ENCODE data around the gene TMEM184B. TPM values are rescaled to one million over a fixed set of nuclear protein-coding genes. Genes with fewer than 3 reads are reported as not detected.

TMEM184B gene
- total RNA-seq, 1 experiment from 2014 or later = 16.9 TPM

DNA sequence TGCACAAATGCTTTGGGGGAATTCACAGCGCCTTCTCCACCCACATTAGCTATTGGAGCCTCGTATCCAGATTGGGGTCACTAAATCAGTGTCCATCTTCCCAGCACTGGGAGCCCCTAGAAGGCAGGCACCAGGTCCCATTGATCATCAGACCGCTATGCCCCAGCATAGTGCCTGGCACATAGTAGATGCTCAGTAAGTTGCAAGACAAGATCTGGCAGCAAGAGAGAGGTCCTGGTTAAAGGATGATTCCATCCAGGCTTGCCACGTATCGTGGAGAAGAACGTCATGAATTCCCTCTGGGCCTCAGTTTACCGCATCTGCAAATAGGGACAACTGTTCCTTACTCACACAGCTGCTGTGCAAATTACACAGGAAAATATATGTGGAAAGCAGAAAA lies 1.7 kb downstream of the TMEM184B start:
- H3K4me3 ChIP-seq = no peak overlapping the region
- H3K4me1 ChIP-seq = no peaks in the 10 kb centered on the region; the same call in 1 of the 2 replicates
- no peaks in the 10 kb centered on the region for H3K9me3 ChIP-seq (replicated peaks)
- no peaks in the 10 kb centered on the region for H3K27me3 ChIP-seq
- H3K36me3 ChIP-seq = no peaks in the 10 kb centered on the region
- H3K27ac ChIP-seq = no peak overlapping the region
- DNase-seq = no peak

DNA sequence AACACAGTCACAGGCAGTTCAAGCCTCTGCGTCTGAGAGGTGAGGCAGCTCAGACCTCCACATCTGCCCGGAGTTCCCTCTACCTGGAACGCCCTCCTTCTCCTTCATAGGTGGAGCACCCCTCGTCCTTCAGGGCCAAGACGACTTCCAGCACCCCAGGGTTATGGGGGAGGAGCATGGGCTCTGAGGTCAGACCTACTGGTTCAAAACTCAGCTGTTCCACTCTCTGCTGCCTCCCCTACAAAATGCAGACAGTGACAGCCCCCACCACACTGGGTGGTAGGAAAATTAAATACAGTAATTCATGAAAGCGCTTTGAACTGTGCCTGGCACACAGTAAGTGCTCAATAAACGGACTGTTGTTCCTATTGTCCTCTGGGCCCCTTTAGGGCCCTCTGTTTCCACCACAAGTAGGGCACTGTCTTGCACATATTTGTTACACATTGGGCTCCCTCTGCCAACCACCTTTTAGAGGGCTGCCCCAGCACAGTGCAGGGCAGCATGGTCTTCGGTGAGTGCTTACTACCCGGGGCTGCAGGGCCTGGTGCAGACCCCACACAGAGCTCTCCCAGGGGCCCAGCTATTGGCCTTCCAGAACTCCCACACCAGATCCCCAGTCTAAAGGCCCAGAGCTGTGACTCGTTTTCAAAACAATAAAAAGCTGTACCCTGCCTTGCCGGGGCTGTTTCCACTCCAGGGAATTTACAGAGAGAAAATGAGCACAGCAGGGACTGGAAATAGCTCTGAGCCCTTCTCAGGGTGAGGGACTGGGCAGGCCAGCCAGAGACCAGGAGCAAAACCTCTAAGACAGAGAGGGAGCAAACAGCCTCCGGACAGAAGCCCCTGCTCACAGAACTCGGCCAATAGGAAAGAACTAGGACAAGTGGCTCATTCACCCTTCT lies 2.5 kb downstream of the TMEM184B start:
- Histone ChIP-seq H3K27me3 (no peaks in the 10 kb centered on the region), H3K4me1 (no peaks in the 10 kb centered on the region; the same call in 1 of the 2 replicates), H3K9me3 (replicated peaks) (no peaks in the 10 kb centered on the region), H3K27ac (no peak overlapping the region), H3K36me3 (no peaks in the 10 kb centered on the region), H3K4me3 (no peak overlapping the region)
- DNase-seq = no peak

DNA sequence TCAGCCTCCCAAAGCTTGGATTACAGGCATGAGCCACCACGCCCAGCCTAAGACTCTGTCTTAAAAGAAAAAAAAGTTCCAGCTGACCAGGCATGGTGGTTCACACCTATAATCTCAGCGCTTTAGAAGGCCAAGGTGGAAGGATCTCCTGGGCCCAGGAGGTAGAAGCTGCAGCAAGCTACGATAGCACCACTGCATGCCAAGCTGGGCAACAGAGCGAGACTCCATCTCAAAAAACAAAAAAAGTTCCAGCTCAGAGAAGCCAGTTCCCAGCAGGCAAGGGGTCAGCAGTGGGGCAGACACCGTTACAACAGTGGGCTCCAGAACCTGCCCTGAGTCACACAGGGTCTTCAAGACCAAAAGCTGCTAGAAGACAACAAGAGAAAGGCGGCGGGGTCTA lies 3.3 kb downstream of the TMEM184B start:
- H3K36me3 ChIP-seq = no peaks in the 10 kb centered on the region
- DNase-seq = no peak
- no peak overlapping the region for H3K27ac ChIP-seq
- H3K9me3 ChIP-seq (replicated peaks) = no peaks in the 10 kb centered on the region
- no peak overlapping the region for H3K4me3 ChIP-seq
- no peaks in the 10 kb centered on the region; the same call in 1 of the 2 replicates for H3K4me1 ChIP-seq
- H3K27me3 ChIP-seq = no peaks in the 10 kb centered on the region

DNA sequence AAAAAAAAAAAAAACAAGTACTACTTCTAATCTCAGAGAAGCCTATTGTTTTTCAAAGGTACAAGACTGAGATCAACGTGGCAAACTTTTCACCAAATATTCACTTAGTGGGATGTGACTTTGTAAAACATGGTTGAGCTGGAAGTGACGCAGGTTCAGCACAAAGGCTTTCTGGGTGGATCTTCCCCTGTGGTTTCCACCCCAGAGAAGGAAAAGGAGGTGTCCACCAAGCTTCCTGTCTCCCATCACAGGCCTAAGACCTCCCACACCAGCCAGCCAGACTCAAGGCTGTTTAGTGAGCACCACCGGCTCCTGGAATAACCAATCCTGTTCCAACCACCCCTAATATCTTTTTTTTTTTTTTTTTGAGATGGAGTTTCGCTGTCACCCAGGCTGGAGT lies 5.7 kb downstream of the TMEM184B start:
- no peaks in the 10 kb centered on the region for H3K27me3 ChIP-seq
- H3K9me3 ChIP-seq (replicated peaks) = no peaks in the 10 kb centered on the region
- no peaks in the 10 kb centered on the region for H3K36me3 ChIP-seq
- no peak overlapping the region for H3K27ac ChIP-seq
- no peaks in the 10 kb centered on the region for H3K4me1 ChIP-seq
- H3K4me3 ChIP-seq = no peak overlapping the region
- no peak for DNase-seq

DNA sequence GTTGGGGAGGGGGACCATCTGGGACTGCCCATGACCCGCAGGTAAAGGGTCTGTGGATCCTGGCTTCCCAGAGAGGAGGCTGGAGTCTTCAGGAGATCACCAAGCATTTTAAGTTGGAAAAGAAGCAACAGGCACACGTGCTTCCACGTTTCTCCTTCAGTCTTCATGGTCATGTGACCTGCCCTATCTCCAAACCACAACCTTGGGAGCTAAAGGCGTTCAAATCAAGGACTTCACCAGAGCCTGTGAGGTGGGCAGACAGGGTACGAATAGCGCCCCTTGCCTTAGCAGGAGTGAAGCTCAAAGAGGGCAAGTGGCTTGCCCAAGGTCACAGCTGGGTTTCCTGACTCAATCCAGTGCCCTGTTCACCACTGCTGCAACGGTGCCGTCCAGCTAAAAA lies 6.7 kb downstream of the TMEM184B start:
- Histone ChIP-seq H3K27ac (no peak overlapping the region), H3K4me1 (peaks cover 7% of the 10 kb centered on the region)

DNA sequence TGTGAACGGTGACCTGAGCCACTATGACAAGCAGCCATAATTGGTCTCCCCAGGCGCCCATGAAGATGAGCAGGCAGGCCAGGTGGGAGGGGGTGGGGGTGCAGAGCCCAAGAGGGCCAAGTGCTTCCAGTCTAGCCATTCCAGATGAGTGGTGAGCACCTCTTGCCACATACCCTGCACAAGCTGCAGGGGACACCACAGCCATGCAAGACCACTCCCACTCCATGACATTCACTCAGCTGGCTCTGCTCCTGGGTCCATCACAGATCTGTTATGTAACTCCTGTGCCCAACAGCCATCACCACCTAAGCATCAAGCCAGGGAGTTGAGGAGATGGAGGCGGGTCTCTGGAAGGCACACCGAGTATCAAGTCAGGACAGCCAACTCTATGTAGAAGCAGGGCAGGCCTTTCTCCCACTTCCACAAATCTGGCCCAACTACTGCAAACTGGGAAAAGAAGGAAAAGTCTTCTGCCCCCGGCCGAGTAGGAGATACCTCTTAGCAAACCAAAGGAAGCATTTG lies 8.4 kb downstream of the TMEM184B start:
- no peak for DNase-seq
- no peak overlapping the region for H3K27ac ChIP-seq

More for the DNA sequence above, 6.7 kb downstream of the TMEM184B start:
- Histone ChIP-seq H3K4me3 (no peak overlapping the region), H3K36me3 (no peaks in the 10 kb centered on the region), H3K27me3 (no peaks in the 10 kb centered on the region), H3K9me3 (replicated peaks) (no peaks in the 10 kb centered on the region)
- no peak for DNase-seq

DNA sequence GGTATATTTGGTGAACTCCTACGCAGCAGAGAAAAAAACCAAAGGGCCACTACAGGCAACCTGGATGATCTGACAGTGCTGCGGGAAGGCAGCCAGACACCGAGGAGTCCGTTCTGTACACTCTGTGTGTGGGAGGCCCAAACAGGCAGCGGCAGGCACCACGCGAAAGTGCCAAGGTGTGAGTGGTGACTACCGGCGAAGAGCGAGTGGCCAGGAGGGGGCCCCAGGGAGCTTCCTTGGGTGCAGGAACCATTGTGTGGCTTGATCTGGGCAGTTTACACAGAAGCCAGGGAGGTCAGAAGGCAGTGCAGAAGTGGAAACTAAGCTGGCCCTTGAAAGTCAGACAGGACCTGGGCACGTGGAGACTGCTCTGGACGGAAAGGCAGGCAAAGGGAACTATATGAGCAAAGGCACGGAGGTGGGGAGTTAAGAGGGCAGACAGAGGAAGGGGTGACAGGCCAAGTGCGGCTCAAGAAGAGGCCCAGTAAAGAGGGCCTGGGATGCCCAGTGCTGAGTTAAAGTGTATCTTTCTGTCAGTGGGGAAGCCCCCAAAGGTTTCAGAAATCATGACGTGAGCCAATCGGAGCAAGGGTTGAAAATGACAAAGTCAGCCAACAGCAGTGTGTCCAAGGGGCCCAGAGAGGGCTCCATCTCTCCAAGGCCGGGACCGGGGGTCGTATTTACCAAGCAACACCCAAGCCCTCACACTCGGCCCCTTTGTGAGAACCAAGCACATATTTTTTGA lies 10.6 kb downstream of the TMEM184B start:
- Histone ChIP-seq H3K4me3 (no peak overlapping the region), H3K4me1 (peaks cover 16% of the 10 kb centered on the region), H3K9me3 (replicated peaks) (no peaks in the 10 kb centered on the region), H3K36me3 (no peaks in the 10 kb centered on the region), H3K27me3 (no peaks in the 10 kb centered on the region), H3K27ac (no peak overlapping the region)
- DNase-seq = peak in 1 of 2 experiments; percentile 32

More for the DNA sequence above, 8.4 kb downstream of the TMEM184B start:
- Histone ChIP-seq H3K4me3 (no peak overlapping the region), H3K9me3 (replicated peaks) (no peaks in the 10 kb centered on the region), H3K4me1 (peaks cover 16% of the 10 kb centered on the region), H3K36me3 (no peaks in the 10 kb centered on the region), H3K27me3 (no peaks in the 10 kb centered on the region)

DNA sequence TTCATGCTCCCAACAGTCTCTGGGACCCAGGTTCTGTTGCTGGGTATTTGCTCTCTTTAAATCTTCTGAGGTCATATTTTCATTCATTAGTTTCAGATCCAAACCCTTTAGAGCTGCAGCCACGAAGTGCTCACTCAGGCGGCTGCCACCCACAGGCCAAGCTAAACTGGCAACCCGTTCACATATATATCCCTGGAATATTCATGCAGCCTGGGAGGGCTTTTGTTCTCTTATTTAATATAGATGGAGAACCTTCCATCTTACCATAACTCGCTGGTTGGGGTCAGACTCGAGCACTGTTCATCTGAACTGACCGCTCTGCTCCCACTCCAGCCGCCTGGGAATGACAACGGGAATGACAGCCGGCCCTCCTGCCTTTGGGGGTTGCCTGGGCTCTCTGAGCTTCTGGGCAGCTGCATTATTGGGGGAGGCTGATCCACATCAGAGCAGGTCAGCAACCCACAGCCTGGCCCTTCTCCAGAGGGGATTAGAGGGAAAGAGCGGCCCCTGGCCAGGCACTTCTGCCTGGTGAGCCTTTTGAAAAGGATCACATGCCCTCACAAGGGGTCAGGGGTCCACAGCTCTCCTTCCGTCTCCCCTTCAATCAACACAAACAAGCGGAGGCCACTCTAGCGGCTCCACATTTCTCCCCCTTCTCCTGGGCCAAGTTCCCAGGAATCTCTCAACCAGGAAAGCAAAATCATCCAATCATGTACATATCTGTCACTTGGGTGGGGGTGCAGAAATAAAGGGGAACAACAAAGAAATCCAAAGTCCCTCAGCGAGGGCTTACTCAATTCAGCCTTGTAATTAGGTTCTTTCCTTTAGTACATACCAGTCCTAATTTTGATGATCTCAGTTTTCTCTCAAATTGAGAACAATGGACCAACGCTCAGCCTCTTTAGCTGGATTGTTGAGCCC lies 11.8 kb downstream of the TMEM184B start:
- no peaks in the 10 kb centered on the region for H3K36me3 ChIP-seq
- peak overlapping the region; percentile 15; the same call in 1 of the 2 replicates for H3K4me3 ChIP-seq
- H3K4me1 ChIP-seq = peaks cover 16% of the 10 kb centered on the region
- H3K27me3 ChIP-seq = no peaks in the 10 kb centered on the region
- peak; percentile 78 to 81 for DNase-seq
- H3K27ac ChIP-seq = peak overlapping the region; percentile 51
- H3K9me3 ChIP-seq (replicated peaks) = no peaks in the 10 kb centered on the region

DNA sequence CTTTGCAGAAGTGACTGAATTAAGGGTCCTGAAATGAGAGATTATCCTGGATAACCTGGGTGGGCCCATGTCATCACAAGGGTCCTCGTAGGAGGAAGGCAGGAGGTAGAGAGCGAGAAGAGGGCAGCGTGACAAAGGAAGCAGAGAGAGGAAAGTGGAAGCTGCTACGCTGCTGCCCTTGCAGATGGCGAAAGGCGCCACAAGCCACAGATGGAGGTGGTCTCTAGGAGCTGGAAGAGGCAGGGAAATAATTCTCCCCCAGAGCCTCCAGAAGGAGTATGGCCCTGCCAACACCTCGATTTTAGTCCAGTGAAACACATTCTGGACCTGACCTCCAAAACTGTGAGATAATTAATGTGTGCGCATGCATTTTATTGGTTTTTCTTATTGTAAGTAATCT lies 13.4 kb downstream of the TMEM184B start:
- Histone ChIP-seq H3K9me3 (replicated peaks) (no peaks in the 10 kb centered on the region), H3K4me1 (peaks cover 16% of the 10 kb centered on the region), H3K36me3 (no peaks in the 10 kb centered on the region), H3K27ac (no peak overlapping the region), H3K27me3 (no peaks in the 10 kb centered on the region), H3K4me3 (no peak overlapping the region)
- DNase-seq = no peak

DNA sequence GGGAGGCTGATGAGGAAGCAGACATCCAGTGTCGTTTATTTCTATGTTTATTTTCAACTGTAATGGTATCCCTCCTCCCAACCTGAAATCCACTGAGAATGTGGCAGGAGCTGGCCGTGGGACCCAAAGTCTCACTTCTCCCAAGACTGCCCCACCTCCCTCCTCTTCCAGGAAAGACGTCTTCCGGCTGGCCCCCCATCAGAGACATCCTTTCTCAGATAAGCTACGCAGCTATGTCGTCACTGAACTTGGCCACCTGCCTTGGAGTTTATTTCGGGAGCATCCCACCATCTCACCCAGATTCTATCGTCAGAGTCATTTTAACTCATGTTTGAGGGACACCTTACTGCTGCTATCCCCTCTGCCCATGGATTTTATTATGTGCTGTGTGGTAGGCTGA lies 13.9 kb downstream of the TMEM184B start:
- H3K9me3 ChIP-seq (replicated peaks) = no peaks in the 10 kb centered on the region
- no peak for DNase-seq
- H3K27ac ChIP-seq = no peak overlapping the region
- H3K36me3 ChIP-seq = no peaks in the 10 kb centered on the region
- no peaks in the 10 kb centered on the region for H3K27me3 ChIP-seq
- H3K4me1 ChIP-seq = peaks cover 16% of the 10 kb centered on the region
- H3K4me3 ChIP-seq = no peak overlapping the region

DNA sequence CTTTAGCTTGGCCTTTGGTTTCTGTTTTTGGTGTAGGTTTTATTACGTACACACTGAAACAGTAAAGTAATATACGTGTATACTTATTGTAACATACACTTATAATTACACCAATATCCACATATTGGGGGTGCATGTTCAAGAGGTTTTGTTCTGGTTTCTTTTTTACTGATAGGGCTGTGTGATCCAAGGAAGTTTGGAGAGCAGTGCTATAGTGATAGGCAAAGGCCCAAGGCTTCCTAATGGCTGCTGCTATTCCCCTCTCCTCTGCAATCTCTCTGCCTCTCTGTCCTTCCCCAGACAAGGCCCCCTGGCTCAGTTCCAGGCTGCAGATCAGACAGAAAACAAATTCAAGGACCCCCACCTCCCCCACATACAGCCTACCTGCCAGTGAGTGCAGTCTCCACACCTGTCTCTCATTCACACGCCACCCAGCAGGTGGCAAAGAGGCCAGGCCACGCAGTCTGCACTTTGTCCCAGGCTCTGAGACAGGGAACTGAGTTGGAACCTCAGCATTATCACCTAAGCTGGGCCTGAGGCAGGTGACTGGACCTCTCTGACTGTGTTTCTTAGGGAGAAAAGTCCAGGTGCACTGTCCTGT lies 15.1 kb downstream of the TMEM184B start:
- no peak overlapping the region for H3K4me3 ChIP-seq
- H3K4me1 ChIP-seq = peaks cover 16% of the 10 kb centered on the region

DNA sequence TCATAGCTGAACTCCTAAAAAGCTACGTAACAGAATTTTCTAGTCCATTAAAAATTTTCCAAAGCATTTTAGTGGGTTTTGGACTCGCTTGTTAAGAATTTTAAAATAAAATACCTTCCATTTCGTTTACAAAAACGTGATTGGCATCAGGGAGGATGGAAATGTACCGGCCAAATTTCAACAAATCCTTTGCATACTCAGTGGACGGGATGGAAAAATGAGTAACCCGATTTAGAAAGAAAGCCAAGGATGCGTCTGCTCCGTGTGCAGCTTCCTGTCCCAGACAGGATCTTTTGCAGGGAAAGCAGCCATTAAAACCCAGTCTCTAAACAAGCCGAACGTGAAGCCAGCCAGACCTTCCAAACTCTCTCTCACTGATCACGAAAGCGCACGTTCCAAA lies 15.6 kb downstream of the TMEM184B start:
- no peak for DNase-seq
- Histone ChIP-seq H3K4me1 (peaks cover 16% of the 10 kb centered on the region), H3K4me3 (no peak overlapping the region), H3K27me3 (no peaks in the 10 kb centered on the region), H3K27ac (no peak overlapping the region), H3K36me3 (no peaks in the 10 kb centered on the region), H3K9me3 (replicated peaks) (no peaks in the 10 kb centered on the region)

More for the DNA sequence above, 15.1 kb downstream of the TMEM184B start:
- H3K36me3 ChIP-seq = no peaks in the 10 kb centered on the region
- DNase-seq = no peak
- H3K9me3 ChIP-seq (replicated peaks) = no peaks in the 10 kb centered on the region
- no peak overlapping the region for H3K27ac ChIP-seq
- H3K27me3 ChIP-seq = no peaks in the 10 kb centered on the region

DNA sequence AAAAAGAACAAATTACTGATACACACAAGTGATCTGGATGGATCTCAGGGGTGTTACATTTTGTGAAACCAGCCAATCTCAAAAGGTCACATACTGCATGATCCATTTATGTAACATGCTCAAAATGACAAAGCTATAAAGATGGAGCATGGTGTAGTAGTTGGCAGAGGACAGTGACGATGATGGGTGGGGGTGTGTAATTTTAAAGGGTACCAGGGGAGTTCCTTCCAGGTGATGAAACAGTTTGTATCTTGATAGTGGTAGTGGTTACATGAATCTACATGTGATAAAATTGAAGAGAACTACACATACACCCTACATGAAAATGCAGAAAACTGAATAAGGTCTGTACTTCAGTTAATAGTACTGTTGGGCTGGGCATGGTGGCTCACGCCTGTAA lies 17.1 kb downstream of the TMEM184B start:
- DNase-seq = no peak
- Histone ChIP-seq H3K36me3 (no peaks in the 10 kb centered on the region), H3K4me3 (no peak overlapping the region), H3K27ac (no peak overlapping the region), H3K27me3 (no peaks in the 10 kb centered on the region), H3K9me3 (replicated peaks) (no peaks in the 10 kb centered on the region), H3K4me1 (peaks cover 5% of the 10 kb centered on the region)

DNA sequence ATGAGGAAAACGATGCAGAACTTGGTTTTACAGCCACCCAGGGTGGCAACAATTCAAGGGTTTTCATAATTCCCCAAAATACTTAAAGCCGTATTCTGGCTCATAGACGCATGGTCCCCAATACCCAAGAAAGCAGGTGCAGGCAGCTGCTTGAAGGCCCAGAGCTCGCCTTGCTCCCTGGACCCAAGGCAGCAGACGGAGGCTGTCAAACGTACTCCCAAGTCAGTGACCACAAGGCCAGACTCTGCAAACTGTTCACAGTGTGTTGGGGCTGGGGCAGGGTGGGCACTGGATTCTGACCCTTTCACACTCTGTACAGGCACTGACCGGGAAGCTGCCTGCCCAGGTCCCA lies 21.5 kb downstream of the TMEM184B start:
- Histone ChIP-seq H3K27me3 (no peaks in the 10 kb centered on the region), H3K36me3 (no peaks in the 10 kb centered on the region; the same call in 1 of the 2 replicates), H3K9me3 (replicated peaks) (no peaks in the 10 kb centered on the region), H3K4me1 (no peaks in the 10 kb centered on the region), H3K4me3 (no peak overlapping the region), H3K27ac (no peak overlapping the region)
- no peak for DNase-seq
